GM10847 (cell line): ENCODE measurements around the gene ADCY6.
A peak's percentile ranks its signal among the peaks of the same experiment; 100 is the strongest.

ENCODE experiments used
- POLR2A ChIP-seq: IDR thresholded peaks from 2 replicates; pipeline ENCODE4 v1.6.1; 2011; ENCODE audit not compliant: insufficient read length; ENCODE audit errors: extremely low read depth

The ADCY6 gene

GRCh38 chr12:48758737-48759136 is 30.2 kb downstream of the ADCY6 start:
- no peak for TF ChIP-seq POLR2A

- TF ChIP-seq POLR2A, result no peak
These were observed 30.7 kb downstream of the ADCY6 start for GRCh38 chr12:48758186-48758585.

- no peak for TF ChIP-seq POLR2A
These were observed 38.0 kb downstream of the ADCY6 start for GRCh38 chr12:48750769-48751356.

GRCh38 chr12:48750215-48750614 is 38.7 kb downstream of the ADCY6 start:
- TF ChIP-seq POLR2A, result no peak

- no peak for TF ChIP-seq POLR2A
These were observed 44.5 kb downstream of the ADCY6 start for GRCh38 chr12:48744251-48745008.

GRCh38 chr12:48739618-48740269 is 49.1 kb downstream of the ADCY6 start:
- TF ChIP-seq POLR2A, result no peak

- TF ChIP-seq POLR2A, result no peak
These were observed 52.4 kb downstream of the ADCY6 start for GRCh38 chr12:48736456-48736855.

GRCh38 chr12:48728807-48729206 is 60.1 kb downstream of the ADCY6 start:
- no peak for TF ChIP-seq POLR2A

GRCh38 chr12:48717252-48717695 is 71.6 kb downstream of the ADCY6 start:
- no peak for TF ChIP-seq POLR2A

GRCh38 chr12:48716493-48717251 is 72.2 kb downstream of the ADCY6 start, which contains the start of gene CCNT1:
CCNT1 (minus strand) TSS chr12:48716707; CDS start chr12:48716675, 32 bp downstream.
- TF ChIP-seq POLR2A, result peak; percentile 70
